Measurements from ENCODE around the gene RNF126.

The RNF126 gene

GRCh38 chr19:646779-647565, 16.0 kb downstream of the RNF126 start:
- ChIA-PET POLR2A (no interaction called here), CTCF (no interaction called here)
- Histone ChIP-seq H3K36me3 (ENCODE audit: control insufficient read depth in 4 of 4, insufficient read depth in 4 of 4, low read length in 3 of 4) (peaks cover 5 to 70% (median 41%) of the 10 kb centered on the region in 4 experiments), H3K4me1 (ENCODE audit: control extremely low read depth in 1 of 4, control insufficient read depth in 4 of 4, insufficient read depth in 4 of 4, low read length in 3 of 4) (no peaks in the 10 kb centered on the region), H3K27ac (ENCODE audit: insufficient read depth in 1 of 2, low read depth in 1 of 2, low read length in 2 of 2, poor library complexity in 1 of 2, severe bottlenecking in 2 of 2) (no peak overlapping the region), H3K27me3 (replicated peaks in 2 of 5; ENCODE audit: control insufficient read depth in 4 of 5, insufficient read depth in 5 of 5, low read length in 4 of 5) (no peaks in the 10 kb centered on the region), H3K9me3 (ENCODE audit: control extremely low read depth in 1 of 5, control insufficient read depth in 4 of 5, insufficient read depth in 2 of 5, low read depth in 1 of 5, low read length in 4 of 5) (no peaks in the 10 kb centered on the region), H3K4me3 (ENCODE audit: control insufficient read depth in 1 of 7, extremely low read depth in 1 of 7, insufficient read depth in 4 of 7, low read depth in 2 of 7, low read length in 6 of 7) (no peak overlapping the region)
- DNase-seq: no peak
- WGBS (ENCODE audit: insufficient coverage): 99% methylated on average over 38 of the region's 48 CpGs

- POLR2A ChIA-PET: no interaction called here
- H3K36me3 ChIP-seq (ENCODE audit: control insufficient read depth in 4 of 4, insufficient read depth in 4 of 4, low read length in 3 of 4): peaks cover 4 to 62% (median 34%) of the 10 kb centered on the region in 4 experiments
- H3K4me3 ChIP-seq (ENCODE audit: control insufficient read depth in 1 of 7, extremely low read depth in 1 of 7, insufficient read depth in 4 of 7, low read depth in 2 of 7, low read length in 6 of 7): no peak overlapping the region
- H3K9me3 ChIP-seq (ENCODE audit: control extremely low read depth in 1 of 5, control insufficient read depth in 4 of 5, insufficient read depth in 2 of 5, low read depth in 1 of 5, low read length in 4 of 5): no peaks in the 10 kb centered on the region
- 95% methylated on average over 47 of the region's 62 CpGs for WGBS (ENCODE audit: insufficient coverage)
- no peak overlapping the region for H3K27ac ChIP-seq (ENCODE audit: insufficient read depth in 1 of 2, low read depth in 1 of 2, low read length in 2 of 2, poor library complexity in 1 of 2, severe bottlenecking in 2 of 2)
- DNase-seq: no peak
- CTCF ChIA-PET: no interaction called here
- H3K4me1 ChIP-seq (ENCODE audit: control extremely low read depth in 1 of 4, control insufficient read depth in 4 of 4, insufficient read depth in 4 of 4, low read length in 3 of 4): no peaks in the 10 kb centered on the region
- no peaks in the 10 kb centered on the region for H3K27me3 ChIP-seq (replicated peaks in 2 of 5; ENCODE audit: control insufficient read depth in 4 of 5, insufficient read depth in 5 of 5, low read length in 4 of 5)
Measured at GRCh38 chr19:645912-646778, 16.9 kb downstream of the RNF126 start.

- Histone ChIP-seq H3K4me1 (ENCODE audit: control extremely low read depth in 1 of 4, control insufficient read depth in 4 of 4, insufficient read depth in 4 of 4, low read length in 3 of 4) (peaks cover 0 to 1% (median 0%) of the 10 kb centered on the region in 4 experiments), H3K9me3 (ENCODE audit: control extremely low read depth in 1 of 5, control insufficient read depth in 4 of 5, insufficient read depth in 2 of 5, low read depth in 1 of 5, low read length in 4 of 5) (no peaks in the 10 kb centered on the region), H3K27me3 (replicated peaks in 2 of 5; ENCODE audit: control insufficient read depth in 4 of 5, insufficient read depth in 5 of 5, low read length in 4 of 5) (peaks cover 0 to 2% (median 0%) of the 10 kb centered on the region in 5 experiments), H3K36me3 (ENCODE audit: control insufficient read depth in 4 of 4, insufficient read depth in 4 of 4, low read length in 3 of 4) (peaks cover 4 to 55% (median 27%) of the 10 kb centered on the region in 4 experiments), H3K27ac (ENCODE audit: insufficient read depth in 1 of 2, low read depth in 1 of 2, low read length in 2 of 2, poor library complexity in 1 of 2, severe bottlenecking in 2 of 2) (no peak overlapping the region), H3K4me3 (ENCODE audit: control insufficient read depth in 1 of 7, extremely low read depth in 1 of 7, insufficient read depth in 4 of 7, low read depth in 2 of 7, low read length in 6 of 7) (no peak overlapping the region)
- 85% methylated on average over 13 of the region's 14 CpGs for WGBS (ENCODE audit: insufficient coverage)
- ChIA-PET CTCF (interaction anchor here (0.7 kb wide), 1 partner anchor 9 kb away, joined by 4 read pairs; no protein-coding TSS in a partner anchor), POLR2A (interaction anchor here (0.6 kb wide), 1 partner anchor 282 kb away, joined by 3 read pairs; no protein-coding TSS in a partner anchor)
- DNase-seq: no peak
Measured at GRCh38 chr19:644789-645188, 18.2 kb downstream of the RNF126 start.

- no peak for DNase-seq
- H3K4me3 ChIP-seq (ENCODE audit: control insufficient read depth in 1 of 7, extremely low read depth in 1 of 7, insufficient read depth in 4 of 7, low read depth in 2 of 7, low read length in 6 of 7): no peak overlapping the region
- H3K27ac ChIP-seq (ENCODE audit: insufficient read depth in 1 of 2, low read depth in 1 of 2, low read length in 2 of 2, poor library complexity in 1 of 2, severe bottlenecking in 2 of 2): no peak overlapping the region
- peaks cover 4 to 52% (median 24%) of the 10 kb centered on the region in 4 experiments for H3K36me3 ChIP-seq (ENCODE audit: control insufficient read depth in 4 of 4, insufficient read depth in 4 of 4, low read length in 3 of 4)
- CTCF ChIA-PET: no interaction called here
- H3K9me3 ChIP-seq (ENCODE audit: control extremely low read depth in 1 of 5, control insufficient read depth in 4 of 5, insufficient read depth in 2 of 5, low read depth in 1 of 5, low read length in 4 of 5): no peaks in the 10 kb centered on the region
- peaks cover 0 to 2% (median 0%) of the 10 kb centered on the region in 5 experiments for H3K27me3 ChIP-seq (replicated peaks in 2 of 5; ENCODE audit: control insufficient read depth in 4 of 5, insufficient read depth in 5 of 5, low read length in 4 of 5)
- WGBS (ENCODE audit: insufficient coverage): 89% methylated on average over 24 of the region's 28 CpGs
- peaks cover 0 to 3% (median 1%) of the 10 kb centered on the region in 4 experiments for H3K4me1 ChIP-seq (ENCODE audit: control extremely low read depth in 1 of 4, control insufficient read depth in 4 of 4, insufficient read depth in 4 of 4, low read length in 3 of 4)
- POLR2A ChIA-PET: no interaction called here
Measured at GRCh38 chr19:644363-644762, 18.7 kb downstream of the RNF126 start.

GRCh38 chr19:643736-644135, 19.3 kb downstream of the RNF126 start:
- H3K27me3 ChIP-seq (replicated peaks in 2 of 5; ENCODE audit: control insufficient read depth in 4 of 5, insufficient read depth in 5 of 5, low read length in 4 of 5): peaks cover 0 to 6% (median 0%) of the 10 kb centered on the region in 5 experiments
- peaks cover 0 to 9% (median 7%) of the 10 kb centered on the region in 4 experiments for H3K4me1 ChIP-seq (ENCODE audit: control extremely low read depth in 1 of 4, control insufficient read depth in 4 of 4, insufficient read depth in 4 of 4, low read length in 3 of 4)
- 98% methylated on average over 22 of the region's 24 CpGs for WGBS (ENCODE audit: insufficient coverage)
- DNase-seq: no peak
- H3K36me3 ChIP-seq (ENCODE audit: control insufficient read depth in 4 of 4, insufficient read depth in 4 of 4, low read length in 3 of 4): peaks cover 2 to 45% (median 21%) of the 10 kb centered on the region in 4 experiments
- ChIA-PET CTCF (no interaction called here), POLR2A (no interaction called here)
- H3K4me3 ChIP-seq (ENCODE audit: control insufficient read depth in 1 of 7, extremely low read depth in 1 of 7, insufficient read depth in 4 of 7, low read depth in 2 of 7, low read length in 6 of 7): no peak overlapping the region
- H3K27ac ChIP-seq (ENCODE audit: insufficient read depth in 1 of 2, low read depth in 1 of 2, low read length in 2 of 2, poor library complexity in 1 of 2, severe bottlenecking in 2 of 2): no peak overlapping the region
- H3K9me3 ChIP-seq (ENCODE audit: control extremely low read depth in 1 of 5, control insufficient read depth in 4 of 5, insufficient read depth in 2 of 5, low read depth in 1 of 5, low read length in 4 of 5): no peaks in the 10 kb centered on the region

GRCh38 chr19:642767-643727, 20.0 kb downstream of the RNF126 start:
- ChIA-PET POLR2A (no interaction called here), CTCF (no interaction called here)
- H3K27ac ChIP-seq (ENCODE audit: insufficient read depth in 1 of 2, low read depth in 1 of 2, low read length in 2 of 2, poor library complexity in 1 of 2, severe bottlenecking in 2 of 2): no peak overlapping the region
- WGBS (ENCODE audit: insufficient coverage): 92% methylated on average over 58 of the region's 70 CpGs
- no peaks in the 10 kb centered on the region for H3K9me3 ChIP-seq (ENCODE audit: control extremely low read depth in 1 of 5, control insufficient read depth in 4 of 5, insufficient read depth in 2 of 5, low read depth in 1 of 5, low read length in 4 of 5)
- peaks cover 2 to 40% (median 18%) of the 10 kb centered on the region in 4 experiments for H3K36me3 ChIP-seq (ENCODE audit: control insufficient read depth in 4 of 4, insufficient read depth in 4 of 4, low read length in 3 of 4)
- no peak overlapping the region for H3K4me3 ChIP-seq (ENCODE audit: control insufficient read depth in 1 of 7, extremely low read depth in 1 of 7, insufficient read depth in 4 of 7, low read depth in 2 of 7, low read length in 6 of 7)
- H3K27me3 ChIP-seq (replicated peaks in 2 of 5; ENCODE audit: control insufficient read depth in 4 of 5, insufficient read depth in 5 of 5, low read length in 4 of 5): peaks cover 0 to 13% (median 0%) of the 10 kb centered on the region in 5 experiments
- DNase-seq: no peak
- peaks cover 0 to 12% (median 9%) of the 10 kb centered on the region in 4 experiments for H3K4me1 ChIP-seq (ENCODE audit: control extremely low read depth in 1 of 4, control insufficient read depth in 4 of 4, insufficient read depth in 4 of 4, low read length in 3 of 4)
